HG02610 (cell line): ENCODE data around the gene SMYD3.

Experiments used
- ATAC-seq: cut with Tn5 transposase; IDR thresholded peaks from one replicate; pipeline ENCODE4 v1.9.1; 2021; ENCODE audit warnings: mild to moderate bottlenecking, moderate library complexity; ENCODE audit not compliant: unreplicated experiment

The SMYD3 gene

DNA sequence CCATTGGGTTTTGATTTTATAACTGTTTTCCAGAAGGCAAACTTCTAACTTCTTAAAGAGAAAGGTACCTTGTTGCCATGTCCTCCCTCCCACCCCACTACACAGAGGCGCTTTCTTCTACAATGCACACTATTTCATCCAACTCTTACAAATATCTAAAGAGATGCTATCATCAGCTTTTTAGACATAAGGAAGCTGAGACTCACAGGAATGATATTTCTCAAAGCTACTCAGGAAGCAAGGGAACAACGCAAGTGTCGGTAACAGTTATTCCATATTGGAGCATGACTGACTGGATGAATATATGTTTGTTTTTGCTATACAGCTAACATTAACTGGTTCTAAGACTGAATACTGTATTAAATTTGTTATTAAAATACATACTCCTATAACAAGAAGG, 318.0 kb downstream of the SMYD3 start:
- ATAC-seq, result no peak

DNA sequence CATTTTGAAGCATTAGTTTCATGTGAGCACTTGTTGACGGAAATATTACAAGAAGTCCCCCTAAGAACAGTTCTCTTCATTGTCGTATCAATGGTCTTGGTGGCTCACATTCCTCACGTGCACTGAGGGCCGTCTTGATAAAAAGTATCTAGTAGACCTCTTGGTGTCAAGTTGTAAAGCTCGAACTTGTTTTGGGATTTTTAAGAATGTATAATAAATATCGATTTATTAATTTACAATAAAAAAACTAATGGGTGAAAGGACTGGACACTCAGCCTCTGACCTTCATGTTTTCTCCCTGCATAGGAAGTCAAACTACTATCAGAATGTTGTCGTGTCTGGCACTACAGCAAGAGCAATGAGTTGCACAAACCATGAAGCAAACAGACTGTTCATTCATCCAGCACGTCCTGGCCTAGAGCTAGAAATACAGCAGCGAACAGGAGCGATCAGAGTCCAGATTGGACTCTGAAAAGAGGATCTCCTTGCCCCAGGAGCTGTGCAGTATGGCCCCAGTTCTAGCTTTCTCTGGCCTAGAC, 319.2 kb downstream of the SMYD3 start:
- ATAC-seq, result no peak

DNA sequence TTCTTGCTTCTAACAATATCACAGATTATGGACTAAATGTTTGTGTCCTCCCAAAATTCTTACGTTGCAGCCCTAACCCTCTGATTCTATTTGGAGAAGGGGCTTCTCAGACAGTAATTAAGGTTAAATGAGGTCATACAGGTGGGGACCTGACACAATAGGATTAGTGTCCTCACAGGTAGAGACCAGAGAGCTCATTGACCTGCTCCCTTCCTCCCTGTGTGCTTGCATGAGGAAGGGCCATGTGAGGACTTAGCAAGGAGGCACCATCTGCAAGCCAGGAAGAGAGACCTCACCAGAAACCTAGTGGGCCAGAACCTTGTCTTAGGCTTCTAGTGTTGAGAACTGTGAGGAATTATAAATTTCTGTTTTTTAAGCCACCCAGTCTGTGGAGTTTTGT, 322.6 kb downstream of the SMYD3 start:
- ATAC-seq, result no peak

DNA sequence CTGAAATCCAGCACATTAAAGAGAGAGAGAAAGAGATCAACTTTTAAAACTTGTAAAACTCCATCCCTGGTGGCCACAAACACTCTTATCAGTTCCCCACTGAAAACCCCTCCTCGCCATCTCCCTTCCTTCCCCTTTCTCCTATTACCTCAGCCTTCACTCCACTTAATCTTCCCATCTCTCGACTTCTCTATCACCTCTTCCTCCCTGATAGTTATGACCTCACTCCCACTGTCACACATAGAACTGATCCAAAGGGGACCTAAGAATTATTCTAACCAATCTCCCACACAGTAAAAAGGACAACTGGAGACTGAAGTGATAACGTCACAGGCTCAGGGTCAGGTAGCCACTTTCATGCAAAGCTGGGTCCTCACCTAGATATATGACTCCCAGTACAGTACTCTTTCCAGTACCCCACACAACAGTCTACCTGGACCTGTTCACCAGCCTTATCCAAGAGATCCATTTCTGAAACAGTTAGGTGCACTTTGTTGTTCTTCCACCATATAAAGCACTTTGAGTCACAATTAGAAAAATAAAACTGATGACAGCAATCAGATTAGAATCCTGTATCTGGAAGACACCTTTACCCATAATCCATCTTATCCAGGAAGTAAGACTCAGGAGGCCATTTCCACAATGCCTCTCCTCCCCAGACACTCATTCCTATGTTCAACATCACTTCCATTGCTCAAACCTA, 324.8 kb downstream of the SMYD3 start:
- ATAC-seq, result no peak

DNA sequence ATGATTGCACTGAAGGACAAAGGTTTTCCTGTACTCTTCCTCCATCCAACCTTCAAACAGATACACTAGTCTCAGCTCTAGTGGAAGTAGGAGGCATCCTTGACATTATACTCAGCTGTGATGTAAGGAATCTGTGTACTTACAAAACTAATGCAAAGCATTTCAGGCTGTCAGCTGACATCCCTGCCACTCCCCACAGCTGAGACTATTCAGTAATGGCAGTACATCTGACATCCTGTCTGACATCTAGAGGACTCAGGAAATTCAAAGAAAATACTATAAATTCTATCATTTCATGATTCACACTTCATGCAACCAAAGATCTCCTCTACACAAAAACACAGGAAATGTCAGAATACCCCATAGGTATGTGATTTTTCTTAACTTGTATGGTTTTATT, 325.8 kb downstream of the SMYD3 start:
- ATAC-seq, result no peak

GRCh38 chr1:246179401-246179800, 327.7 kb downstream of the SMYD3 start:
- ATAC-seq, result no peak

DNA sequence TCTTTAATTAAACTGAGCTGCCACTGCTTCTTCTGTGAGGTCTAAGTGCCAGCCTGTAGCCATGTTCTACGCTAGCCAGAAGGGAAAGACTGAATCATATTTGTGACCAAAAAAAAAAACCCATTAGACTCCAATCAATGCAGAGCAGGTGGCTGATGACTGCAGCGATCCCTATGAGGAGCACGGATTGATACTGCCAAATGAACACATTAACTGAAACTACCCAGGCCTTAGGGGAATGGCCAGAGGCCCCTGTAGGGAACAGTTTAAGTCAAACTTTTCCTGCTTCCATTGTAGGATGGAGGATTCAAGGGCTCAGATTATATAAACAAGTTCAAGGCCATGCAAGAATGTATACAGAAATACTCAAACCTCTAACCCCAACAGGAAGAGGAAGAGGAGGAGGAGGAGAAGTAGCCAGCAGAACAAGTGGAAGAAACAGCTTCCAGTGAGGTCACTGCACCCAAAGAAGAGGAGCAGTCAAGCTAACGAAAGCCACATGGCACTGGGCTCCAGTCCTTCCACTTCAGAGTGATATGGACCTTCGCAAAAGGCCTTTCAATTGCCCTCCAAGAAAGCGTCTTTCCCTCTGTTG, 328.3 kb downstream of the SMYD3 start:
- ATAC-seq, result no peak

DNA sequence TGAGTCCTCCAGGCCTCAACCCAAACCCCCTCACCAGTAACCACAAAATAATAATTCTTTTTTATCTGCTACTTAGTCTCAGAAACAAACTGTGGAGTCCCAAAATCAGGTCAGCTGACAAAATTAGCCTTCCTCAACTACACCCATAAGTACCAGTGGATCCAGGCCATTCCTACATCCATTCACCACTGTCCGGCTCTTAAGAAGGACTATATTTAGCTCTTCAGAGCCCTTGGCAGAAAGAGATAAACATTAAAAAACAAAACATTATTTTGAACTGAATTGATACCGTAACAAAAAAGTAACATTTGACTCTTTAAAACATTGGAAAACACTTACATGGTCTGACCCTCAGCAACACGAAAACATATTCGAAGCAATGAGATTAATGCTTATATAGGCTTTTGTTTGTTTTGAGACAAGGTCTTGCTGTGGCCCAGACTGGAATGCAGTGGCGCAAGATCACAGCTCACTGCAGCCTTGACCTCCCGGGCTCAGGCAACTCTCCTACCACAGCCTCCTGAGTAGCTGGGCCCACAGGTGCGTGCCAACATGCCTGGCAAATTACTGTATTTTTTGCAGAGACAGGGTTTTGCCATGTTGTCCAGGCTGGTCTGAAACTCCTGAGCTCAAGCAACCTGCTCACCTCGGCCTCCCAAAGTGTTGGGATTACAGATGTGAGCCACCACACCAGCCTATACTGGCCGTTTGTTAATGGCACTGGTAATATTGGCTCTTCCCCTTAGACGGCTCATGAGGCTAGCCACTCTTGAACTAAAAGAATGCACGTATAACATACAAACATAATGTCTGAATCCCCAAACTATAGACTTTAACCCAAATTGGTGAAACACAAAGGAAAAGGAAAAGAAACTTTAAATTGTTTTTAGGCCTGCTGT, 330.7 kb downstream of the SMYD3 start:
- no peak for ATAC-seq

- peak; percentile 53 for ATAC-seq
These were observed 336.4 kb downstream of the SMYD3 start for GRCh38 chr1:246170574-246171261.

DNA sequence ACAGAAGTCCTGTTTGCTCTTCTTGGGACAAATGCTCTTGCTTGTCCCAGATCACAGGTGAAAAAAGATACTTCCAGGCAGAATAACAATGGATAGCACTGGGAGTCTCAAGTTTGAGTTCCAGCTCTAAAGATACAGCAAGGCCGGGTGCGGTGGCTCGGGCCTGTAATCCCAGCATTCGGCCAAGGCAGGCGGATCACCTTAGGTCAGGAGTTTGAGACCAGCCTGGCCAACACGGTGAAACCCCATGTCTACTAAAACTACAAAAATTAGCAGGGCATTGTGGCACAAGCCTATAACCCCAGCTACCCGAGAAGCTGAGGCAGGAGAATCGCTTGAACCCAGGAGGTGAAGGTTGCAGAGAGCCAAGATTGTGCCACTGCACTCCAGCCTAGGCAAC, 337.6 kb downstream of the SMYD3 start:
- no peak for ATAC-seq

GRCh38 chr1:246169019-246169418, 338.1 kb downstream of the SMYD3 start:
- ATAC-seq, result no peak

DNA sequence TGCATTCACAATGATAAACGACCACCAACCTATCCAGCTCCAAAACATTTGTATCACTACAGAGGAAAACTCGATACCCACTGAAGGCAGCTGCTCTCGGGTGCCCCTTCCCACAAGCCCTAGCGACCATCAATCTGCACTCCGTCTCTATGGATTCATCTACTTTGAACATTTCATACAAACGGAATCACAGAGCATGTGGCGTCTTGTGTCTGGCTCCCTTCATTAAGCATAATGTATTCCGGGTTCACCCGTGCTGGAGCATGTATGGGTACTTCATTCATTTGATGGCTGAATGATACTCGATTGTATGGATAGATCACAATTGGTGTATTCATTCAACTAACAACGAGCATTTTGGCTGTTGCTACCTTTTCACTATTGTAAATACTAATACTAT, 340.2 kb downstream of the SMYD3 start:
- ATAC-seq, result no peak

DNA sequence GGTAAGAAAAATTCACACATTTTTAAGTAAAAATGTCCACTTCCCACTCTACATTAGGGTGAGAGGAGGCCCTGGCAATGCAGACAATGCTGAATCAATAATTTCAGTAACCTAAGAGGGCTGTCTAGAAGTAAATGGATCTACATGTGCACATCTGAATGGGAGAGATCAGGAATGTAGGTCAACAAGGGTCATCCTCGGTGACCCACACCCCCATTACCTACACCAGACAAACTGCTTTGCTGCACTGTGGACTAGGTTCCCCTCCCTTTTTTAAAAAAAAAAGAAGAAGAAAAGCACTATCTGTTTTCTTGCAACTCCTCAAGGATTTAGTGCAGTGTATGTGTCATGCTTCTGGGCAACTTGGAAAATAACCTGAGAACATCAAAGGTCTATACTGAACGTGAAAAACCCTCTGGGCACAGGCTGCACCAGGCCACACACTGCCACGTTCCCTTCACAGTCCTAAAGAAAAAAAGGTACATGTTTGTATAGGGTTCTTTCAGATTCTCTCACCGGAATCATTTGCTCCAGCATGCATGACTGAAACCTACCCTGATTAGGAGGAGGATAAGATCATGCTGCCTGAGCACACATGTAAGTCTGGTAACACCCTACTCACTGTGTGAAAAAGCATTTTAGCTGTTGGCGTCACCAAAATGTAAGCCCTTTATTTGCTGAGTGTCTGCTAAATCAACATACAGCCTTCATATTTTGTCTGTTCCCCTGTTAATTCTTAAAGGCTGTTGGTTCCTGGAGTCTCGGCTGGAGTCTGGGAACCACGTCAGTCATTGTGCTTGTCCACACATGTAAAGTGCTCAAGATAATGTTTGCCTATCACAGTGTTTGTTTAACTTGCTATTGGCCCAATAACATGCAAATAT, 341.0 kb downstream of the SMYD3 start:
- no peak for ATAC-seq

GRCh38 chr1:246164764-246165163, 342.3 kb downstream of the SMYD3 start:
- no peak for ATAC-seq

- no peak for ATAC-seq
These were observed 344.5 kb downstream of the SMYD3 start for GRCh38 chr1:246162560-246162959.

DNA sequence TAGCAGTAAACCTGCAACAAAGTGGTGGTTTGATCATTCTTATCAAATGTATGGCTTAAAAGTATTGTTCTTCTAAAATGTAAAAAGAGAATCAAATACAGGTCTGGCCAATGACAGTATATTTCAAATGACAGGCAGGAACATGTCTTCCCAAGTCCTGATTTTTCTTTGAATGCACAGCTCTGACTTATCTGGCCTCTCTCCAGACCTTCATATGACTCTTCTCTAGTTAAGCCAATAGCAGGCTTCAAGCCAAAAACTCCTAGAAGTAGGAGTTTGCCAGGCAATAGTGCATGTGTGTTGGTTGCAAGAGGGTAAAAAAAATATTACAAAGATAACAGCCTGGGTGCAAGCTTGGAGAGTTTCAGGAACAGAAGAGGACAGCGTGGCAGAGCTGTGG, 345.5 kb downstream of the SMYD3 start:
- no peak for ATAC-seq

DNA sequence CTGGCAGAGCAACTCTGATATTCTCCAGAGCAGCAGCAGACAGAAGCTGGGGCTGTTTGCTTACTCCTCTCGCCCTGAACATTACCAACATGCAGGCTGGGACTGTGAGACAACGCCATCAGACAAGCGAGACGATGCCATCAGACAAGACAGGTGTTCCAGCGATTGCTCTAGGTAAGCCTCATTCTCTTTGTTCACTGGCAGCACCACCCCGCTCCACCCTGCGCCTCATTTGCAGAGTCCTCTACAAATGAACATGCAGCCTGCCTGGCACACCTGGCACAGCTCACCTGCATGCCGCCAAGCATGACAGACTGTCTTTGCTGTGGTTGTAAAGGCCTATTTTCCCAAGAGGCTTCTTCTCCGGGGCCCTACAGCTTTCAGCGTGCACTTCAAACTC, 346.2 kb downstream of the SMYD3 start:
- no peak for ATAC-seq

- no peak for ATAC-seq
These were observed 346.7 kb downstream of the SMYD3 start for GRCh38 chr1:246160374-246160773.

DNA sequence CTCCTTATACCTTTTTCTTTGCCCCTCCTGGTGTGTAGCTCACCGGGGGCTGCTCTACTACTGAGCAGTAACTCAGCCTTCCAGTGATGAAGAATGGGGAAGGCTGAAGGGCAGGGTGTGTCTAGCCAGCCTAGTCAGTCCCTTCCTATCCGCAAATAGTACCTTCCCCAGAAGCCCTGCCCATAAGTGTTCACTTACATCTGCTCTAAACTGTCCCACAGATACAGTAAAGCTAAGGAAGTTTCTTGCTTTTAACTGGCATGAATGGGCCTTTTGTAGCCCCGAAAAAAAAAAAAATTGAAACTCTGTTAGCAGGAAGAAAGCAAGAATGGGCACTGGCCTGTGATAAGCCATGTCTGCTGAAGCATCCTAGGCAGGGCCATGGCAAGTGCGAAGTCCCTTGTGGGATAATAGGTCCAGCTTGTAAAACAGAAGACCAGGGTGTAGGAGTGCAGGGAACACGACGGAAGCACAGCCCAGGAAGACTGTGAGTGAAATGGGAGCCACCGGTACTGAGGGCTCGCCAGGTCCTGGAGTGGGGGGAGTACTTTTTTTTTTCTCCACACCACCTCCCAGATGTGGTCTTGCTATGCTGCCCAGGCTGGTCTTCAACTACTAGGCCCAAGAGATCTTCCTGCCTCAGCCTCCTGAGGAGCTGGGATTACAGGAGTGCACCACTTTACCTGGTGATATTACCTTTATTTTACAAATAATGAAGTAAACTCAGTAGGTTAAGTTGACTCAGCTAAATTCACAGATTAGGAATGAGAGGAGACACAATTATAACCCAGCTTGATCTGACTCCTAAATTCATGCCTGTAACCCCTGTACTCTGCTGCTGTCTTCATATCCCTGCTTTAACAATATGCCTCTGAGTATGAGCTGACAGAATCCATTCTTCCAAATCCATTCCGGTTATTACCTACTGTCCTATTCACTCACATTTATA, 347.5 kb downstream of the SMYD3 start:
- no peak for ATAC-seq
